Hepatic stellate cell (primary cell): ENCODE measurements around the gene VWA8.

Experiments
- DNase-seq: peaks from one replicate; pipeline ENCODE4 v3.0.0; 2011; ENCODE audit warnings: low spot score

The VWA8 gene

DNA sequence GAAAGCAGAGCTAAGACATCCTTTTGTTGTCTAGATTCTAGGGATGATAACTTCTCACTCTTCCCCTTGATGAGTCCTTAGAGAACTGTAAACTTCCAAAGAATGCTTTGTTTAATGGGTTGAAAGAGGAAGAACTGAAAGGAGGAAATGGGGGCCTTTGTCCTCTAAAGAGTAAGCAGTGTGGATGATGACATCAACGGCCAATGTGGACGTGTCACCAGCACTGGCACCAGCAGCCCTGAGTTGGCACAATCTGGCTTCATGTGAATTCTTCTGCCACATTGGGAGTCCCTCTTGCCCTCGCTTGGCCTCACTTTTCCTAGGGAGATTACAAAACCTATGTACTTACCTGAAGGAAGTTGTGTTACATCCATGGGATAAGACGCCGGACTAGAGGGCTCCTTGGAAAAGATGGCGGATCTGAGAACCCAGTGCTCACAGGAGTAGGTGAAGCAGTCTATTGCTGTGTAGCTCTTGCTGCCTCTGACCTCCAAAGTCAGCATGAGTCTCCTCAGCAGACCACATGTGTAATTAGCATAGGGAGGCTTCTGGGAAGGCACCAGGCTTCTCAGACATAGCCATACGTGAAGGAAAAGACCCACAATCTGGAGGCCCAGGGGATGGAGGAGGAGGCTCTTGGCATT is 440.8 kb downstream of the VWA8 start:
- DNase-seq = no peak
